ENCODE results near the gene PLA2G2F. TPM values are rescaled to one million over a fixed set of nuclear protein-coding genes. Genes with fewer than 3 reads are reported as not detected.

Gene PLA2G2F
- total RNA-seq, 1 experiment from 2014 or later, result not detected

DNA sequence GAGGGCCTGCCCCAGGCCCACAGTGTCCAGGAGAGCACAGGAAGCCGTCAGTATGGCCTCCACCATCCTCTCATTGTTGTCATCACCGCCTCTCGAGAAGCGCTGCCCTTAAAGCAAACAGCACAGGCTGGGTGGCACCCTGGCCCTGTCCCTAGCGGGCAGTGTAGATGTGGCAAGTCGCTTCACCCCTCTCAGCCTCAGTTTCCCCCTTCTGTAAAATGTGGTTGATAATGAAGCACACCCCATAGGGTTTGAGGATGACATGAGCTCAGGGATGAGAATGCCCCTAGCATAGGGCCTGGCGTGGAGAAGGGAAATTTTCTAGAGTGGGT is 13.4 kb downstream of the PLA2G2F start:
- TF ChIP-seq TCF7L2 (IDR thresholded peaks at IDR 0.05; ENCODE audit: low read depth, low read length) (no peak), SIN3A (IDR thresholded peaks at IDR 0.05; ENCODE audit: borderline replicate concordance, insufficient read depth, low read depth, low read length) (no peak)
- TF ChIP-seq, protein P1, sequence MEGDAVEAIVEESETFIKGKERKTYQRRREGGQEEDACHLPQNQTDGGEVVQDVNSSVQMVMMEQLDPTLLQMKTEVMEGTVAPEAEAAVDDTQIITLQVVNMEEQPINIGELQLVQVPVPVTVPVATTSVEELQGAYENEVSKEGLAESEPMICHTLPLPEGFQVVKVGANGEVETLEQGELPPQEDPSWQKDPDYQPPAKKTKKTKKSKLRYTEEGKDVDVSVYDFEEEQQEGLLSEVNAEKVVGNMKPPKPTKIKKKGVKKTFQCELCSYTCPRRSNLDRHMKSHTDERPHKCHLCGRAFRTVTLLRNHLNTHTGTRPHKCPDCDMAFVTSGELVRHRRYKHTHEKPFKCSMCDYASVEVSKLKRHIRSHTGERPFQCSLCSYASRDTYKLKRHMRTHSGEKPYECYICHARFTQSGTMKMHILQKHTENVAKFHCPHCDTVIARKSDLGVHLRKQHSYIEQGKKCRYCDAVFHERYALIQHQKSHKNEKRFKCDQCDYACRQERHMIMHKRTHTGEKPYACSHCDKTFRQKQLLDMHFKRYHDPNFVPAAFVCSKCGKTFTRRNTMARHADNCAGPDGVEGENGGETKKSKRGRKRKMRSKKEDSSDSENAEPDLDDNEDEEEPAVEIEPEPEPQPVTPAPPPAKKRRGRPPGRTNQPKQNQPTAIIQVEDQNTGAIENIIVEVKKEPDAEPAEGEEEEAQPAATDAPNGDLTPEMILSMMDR (IDR thresholded peaks at IDR 0.05), result peak; percentile 18
- ChIA-PET CTCF (interaction anchor here (0.7 to 1.5 kb wide), 2 partner anchors 178 to 260 kb away, joined by 6 to 12 read pairs; no protein-coding TSS in a partner anchor), POLR2A (no interaction called here)
- Histone ChIP-seq H3K4me3 (ENCODE audit: low read depth in 2 of 2, low read length in 2 of 2) (no peak overlapping the region), H3K4me1 (ENCODE audit: control insufficient read depth, insufficient read depth, low read length) (peaks cover 4% of the 10 kb centered on the region; the same call in 1 of the 2 replicates), H3K9me3 (ENCODE audit: control insufficient read depth, insufficient read depth, low read depth, low read length) (no peaks in the 10 kb centered on the region), H3K27ac (ENCODE audit: low read length) (no peak overlapping the region), H3K36me3 (ENCODE audit: control insufficient read depth, insufficient read depth, low read length) (no peaks in the 10 kb centered on the region), H3K27me3 (ENCODE audit: control insufficient read depth, insufficient read depth, low read length) (no peaks in the 10 kb centered on the region)
- no peak for DNase-seq (ENCODE audit: low read depth, low spot score)
- ATAC-seq, result no peak
- intact Hi-C loops (cut with micrococcal nuclease; ENCODE audit: unreplicated experiment), result loop anchor here (2.0 kb wide), 2 partner anchors 178 to 234 kb away; no protein-coding TSS in a partner anchor
- BruUV-seq (replicated peaks), result no TSS peak
- in situ Hi-C loops (cut with HindIII; ENCODE audit: low pct_unique_long_range_greater_than_20kb, low sequenced_read_pairs), result no loop called here

DNA sequence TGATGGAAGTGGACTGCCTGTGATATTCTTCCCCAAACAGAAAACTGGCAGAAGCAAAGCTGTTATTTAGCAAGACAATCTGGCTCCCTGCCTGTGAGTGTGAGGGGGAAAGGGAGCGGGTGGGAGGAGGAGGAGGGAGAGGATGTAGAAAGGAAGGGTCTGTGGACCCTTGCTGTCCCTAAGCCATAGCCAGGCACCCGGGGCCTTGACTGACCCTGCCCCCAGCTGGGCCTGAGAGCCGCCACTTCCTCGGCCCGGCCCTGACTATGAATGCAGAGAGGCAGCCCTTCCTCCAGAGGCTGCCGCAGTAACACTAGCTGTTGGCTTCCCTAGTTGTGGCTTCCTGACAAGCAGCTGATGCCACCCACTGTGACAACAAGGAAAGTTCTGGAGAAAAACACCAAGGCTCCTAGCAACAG is 13.9 kb downstream of the PLA2G2F start:
- Histone ChIP-seq H3K36me3 (ENCODE audit: control insufficient read depth, insufficient read depth, low read length) (no peaks in the 10 kb centered on the region), H3K9me3 (ENCODE audit: control insufficient read depth, insufficient read depth, low read depth, low read length) (no peaks in the 10 kb centered on the region), H3K27ac (ENCODE audit: low read length) (no peak overlapping the region), H3K27me3 (ENCODE audit: control insufficient read depth, insufficient read depth, low read length) (no peaks in the 10 kb centered on the region), H3K4me1 (ENCODE audit: control insufficient read depth, insufficient read depth, low read length) (peaks cover 4% of the 10 kb centered on the region; the same call in 1 of the 2 replicates), H3K4me3 (ENCODE audit: low read depth in 2 of 2, low read length in 2 of 2) (no peak overlapping the region)
- TF ChIP-seq POLR2AphosphoS5 (IDR thresholded peaks at IDR 0.05; ENCODE audit: low read depth, low read length) (no peak), TCF7L2 (IDR thresholded peaks at IDR 0.05; ENCODE audit: low read depth, low read length) (no peak), SIN3A (IDR thresholded peaks at IDR 0.05; ENCODE audit: borderline replicate concordance, insufficient read depth, low read depth, low read length) (no peak)
- TF ChIP-seq, protein P1 (IDR thresholded peaks at IDR 0.05), result no peak
- TF ChIP-seq, protein P2, sequence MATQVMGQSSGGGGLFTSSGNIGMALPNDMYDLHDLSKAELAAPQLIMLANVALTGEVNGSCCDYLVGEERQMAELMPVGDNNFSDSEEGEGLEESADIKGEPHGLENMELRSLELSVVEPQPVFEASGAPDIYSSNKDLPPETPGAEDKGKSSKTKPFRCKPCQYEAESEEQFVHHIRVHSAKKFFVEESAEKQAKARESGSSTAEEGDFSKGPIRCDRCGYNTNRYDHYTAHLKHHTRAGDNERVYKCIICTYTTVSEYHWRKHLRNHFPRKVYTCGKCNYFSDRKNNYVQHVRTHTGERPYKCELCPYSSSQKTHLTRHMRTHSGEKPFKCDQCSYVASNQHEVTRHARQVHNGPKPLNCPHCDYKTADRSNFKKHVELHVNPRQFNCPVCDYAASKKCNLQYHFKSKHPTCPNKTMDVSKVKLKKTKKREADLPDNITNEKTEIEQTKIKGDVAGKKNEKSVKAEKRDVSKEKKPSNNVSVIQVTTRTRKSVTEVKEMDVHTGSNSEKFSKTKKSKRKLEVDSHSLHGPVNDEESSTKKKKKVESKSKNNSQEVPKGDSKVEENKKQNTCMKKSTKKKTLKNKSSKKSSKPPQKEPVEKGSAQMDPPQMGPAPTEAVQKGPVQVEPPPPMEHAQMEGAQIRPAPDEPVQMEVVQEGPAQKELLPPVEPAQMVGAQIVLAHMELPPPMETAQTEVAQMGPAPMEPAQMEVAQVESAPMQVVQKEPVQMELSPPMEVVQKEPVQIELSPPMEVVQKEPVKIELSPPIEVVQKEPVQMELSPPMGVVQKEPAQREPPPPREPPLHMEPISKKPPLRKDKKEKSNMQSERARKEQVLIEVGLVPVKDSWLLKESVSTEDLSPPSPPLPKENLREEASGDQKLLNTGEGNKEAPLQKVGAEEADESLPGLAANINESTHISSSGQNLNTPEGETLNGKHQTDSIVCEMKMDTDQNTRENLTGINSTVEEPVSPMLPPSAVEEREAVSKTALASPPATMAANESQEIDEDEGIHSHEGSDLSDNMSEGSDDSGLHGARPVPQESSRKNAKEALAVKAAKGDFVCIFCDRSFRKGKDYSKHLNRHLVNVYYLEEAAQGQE (IDR thresholded peaks at IDR 0.05; ENCODE audit: insufficient read depth in 1 of 2, low read depth in 2 of 2, low read length in 1 of 2), result no peak
- intact Hi-C loops (cut with micrococcal nuclease; ENCODE audit: unreplicated experiment), result loop anchor here (2.0 kb wide), 2 partner anchors 178 to 234 kb away; no protein-coding TSS in a partner anchor
- CTCF ChIA-PET, result interaction anchor here (0.6 to 0.7 kb wide), 4 partner anchors 201 to 491 kb away, joined by 3 to 16 read pairs (median 8); no protein-coding TSS in a partner anchor
- ATAC-seq (no peak), DNase-seq (ENCODE audit: low read depth, low spot score) (no peak)
- POLR2A ChIA-PET, result no interaction called here
- in situ Hi-C loops (cut with HindIII; ENCODE audit: low pct_unique_long_range_greater_than_20kb, low sequenced_read_pairs), result no loop called here
- no TSS peak for BruUV-seq (replicated peaks)
